Suprapubic skin (tissue), 4 donors: ENCODE results near the gene LARGE1. TPM values are rescaled to one million over a fixed set of nuclear protein-coding genes. Genes with fewer than 3 reads are reported as not detected.

Experiments used
- DNase-seq, 2 donors: peaks; one replicate each; pipeline ENCODE4 v3.0.0-alpha.2; 2019; ENCODE audit warnings: low spot score in 2 of 2
- H3K27ac ChIP-seq: fragments of 200-600 bp; sonication (generic); one replicate; pipeline ENCODE4 v1.5.1; 2019
- H3K27me3 ChIP-seq: fragments of 200-600 bp; sonication (generic); one replicate; pipeline ENCODE4 v1.5.1; 2019
- H3K36me3 ChIP-seq: fragments of 200-600 bp; sonication (generic); one replicate; pipeline ENCODE4 v1.5.1; 2019
- H3K4me1 ChIP-seq: fragments of 200-600 bp; sonication (generic); one replicate; pipeline ENCODE4 v1.5.1; 2019
- H3K4me3 ChIP-seq: fragments of 200-600 bp; sonication (generic); one replicate; pipeline ENCODE4 v1.5.1; 2019; ENCODE audit warnings: mild to moderate bottlenecking
- H3K9me3 ChIP-seq: fragments of 200-600 bp; sonication (generic); one replicate; pipeline ENCODE4 v1.5.1; 2019
- CTCF ChIP-seq, 2 donors: fragments of 200-600 bp in 1 of 2; fragments of 450-650 bp in 1 of 2; sonication (generic) in 1 of 2; IDR thresholded peaks; one replicate each; pipeline ENCODE4 v1.5.1; 2016 to 2019; ENCODE audit warnings: antibody characterized with exemption in 2 of 2, mild to moderate bottlenecking in 1 of 2, moderate library complexity in 1 of 2
- EP300 ChIP-seq: sonication (generic); formaldehyde crosslinking; IDR thresholded peaks from one replicate; pipeline ENCODE4 v1.6.1; 2017; ENCODE audit warnings: antibody characterized with exemption
- POLR2A ChIP-seq, 2 donors: fragments of 450-650 bp; IDR thresholded peaks; one replicate each; pipeline ENCODE4 v1.6.1; 2017; ENCODE audit warnings: antibody characterized with exemption in 2 of 2, mild to moderate bottlenecking in 2 of 2, moderate library complexity in 2 of 2
- POLR2AphosphoS5 ChIP-seq, 3 donors: sonication (generic); formaldehyde crosslinking; IDR thresholded peaks; one replicate each; pipeline ENCODE4 v1.6.1; 2017; ENCODE audit warnings: antibody characterized with exemption in 3 of 3
- WGBS: methylation state at CpG from one replicate; pipeline ENCODE4 v1.1.5; 2018; 5-methylcytosine and 5-hydroxymethylcytosine counted together
- total RNA-seq, 4 donors: library from RNA; depleted of rRNA; stranded (reverse); fragments of >200 nt; gene quantifications; one replicate each; pipeline ENCODE4 v1.1.0, GENCODE V29; 2016

The LARGE1 gene
- total RNA-seq, 4 donors from 2014 or later, result 12.1 to 41.6 (median 21.1) TPM

DNA sequence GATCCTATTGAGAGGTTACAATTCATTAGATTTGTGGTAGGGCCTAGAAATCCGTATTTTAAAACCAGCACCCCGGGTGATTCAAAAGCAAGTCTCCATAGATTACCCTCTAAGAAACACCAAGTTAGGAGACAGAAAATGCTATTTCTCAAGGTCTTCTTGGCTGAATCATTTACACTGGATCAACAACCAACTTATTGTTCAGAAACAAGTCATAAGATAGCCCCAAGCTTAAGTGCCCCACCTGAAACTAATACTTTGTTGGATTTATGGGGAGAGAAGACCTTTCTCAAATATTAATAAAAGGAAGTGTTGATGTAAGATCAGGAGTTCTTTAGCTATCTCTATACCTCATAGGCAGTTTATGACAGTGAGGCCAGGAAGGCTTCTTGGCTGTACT lies 345.2 kb downstream of the LARGE1 start:
- Histone ChIP-seq H3K9me3 (no peaks in the 10 kb centered on the region), H3K4me3 (no peak overlapping the region), H3K27me3 (no peaks in the 10 kb centered on the region), H3K36me3 (no peaks in the 10 kb centered on the region), H3K4me1 (peaks cover 3% of the 10 kb centered on the region), H3K27ac (no peak overlapping the region)
- TF ChIP-seq CTCF (IDR thresholded peaks at IDR 0.05) (no peak), EP300 (no peak), POLR2AphosphoS5 (IDR thresholded peaks at IDR 0.05) (no peak), POLR2A (IDR thresholded peaks at IDR 0.05) (no peak)
- 75% methylated on average over 2 of the region's 2 CpGs for WGBS
- no peak for DNase-seq

DNA sequence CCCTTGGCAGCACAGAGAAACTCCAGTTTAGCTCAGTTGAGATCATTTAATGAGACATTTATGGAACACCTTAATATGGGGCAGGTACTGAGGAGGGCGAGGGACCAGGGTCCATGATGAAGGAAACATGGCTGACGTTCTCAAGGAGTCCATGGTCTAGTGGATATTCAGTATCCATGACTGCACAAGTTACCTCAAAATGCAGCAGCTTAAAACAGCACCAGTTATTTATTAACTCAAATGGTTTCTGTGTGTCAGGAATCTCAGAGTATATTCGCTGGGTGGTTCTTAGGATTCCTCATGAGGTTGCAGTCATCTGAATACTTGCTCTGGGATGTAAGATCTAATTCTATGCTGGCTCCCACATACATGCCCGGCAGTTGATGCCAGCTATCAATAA lies 346.8 kb downstream of the LARGE1 start:
- H3K27ac ChIP-seq, result no peak overlapping the region
- 90% methylated on average over 4 of the region's 4 CpGs for WGBS

DNA sequence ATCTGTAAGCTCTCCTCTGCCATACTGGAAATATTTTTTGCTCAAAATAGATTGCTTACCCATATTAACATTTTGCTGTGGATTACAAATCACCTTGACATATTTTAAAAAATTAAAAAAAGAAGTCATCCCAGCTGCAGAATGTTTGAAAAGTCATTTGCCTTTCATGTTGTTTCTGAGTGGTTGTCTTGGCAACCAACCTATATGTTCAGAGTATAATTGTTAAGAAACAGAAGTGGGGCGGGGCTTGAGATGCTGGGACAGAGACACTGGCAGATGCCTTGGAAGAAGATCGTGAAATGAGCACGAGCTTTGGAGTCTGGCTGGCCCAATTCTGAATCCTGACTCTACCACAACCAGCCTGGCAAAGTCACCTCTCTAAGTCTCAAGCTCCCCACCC lies 348.2 kb downstream of the LARGE1 start:
- WGBS, result 55% methylated on average over 3 of the region's 3 CpGs
- no peaks in the 10 kb centered on the region for H3K36me3 ChIP-seq
- no peak overlapping the region for H3K4me3 ChIP-seq
- no peak for DNase-seq
- H3K27ac ChIP-seq, result no peak overlapping the region
- no peaks in the 10 kb centered on the region for H3K9me3 ChIP-seq
- H3K27me3 ChIP-seq, result no peaks in the 10 kb centered on the region
- no peaks in the 10 kb centered on the region for H3K4me1 ChIP-seq
- no peak for TF ChIP-seq EP300
- TF ChIP-seq CTCF (IDR thresholded peaks at IDR 0.05), result no peak
- TF ChIP-seq POLR2AphosphoS5 (IDR thresholded peaks at IDR 0.05), result no peak
- TF ChIP-seq POLR2A (IDR thresholded peaks at IDR 0.05), result no peak

More for the DNA sequence above, 346.8 kb downstream of the LARGE1 start:
- TF ChIP-seq POLR2A (IDR thresholded peaks at IDR 0.05) (no peak), POLR2AphosphoS5 (IDR thresholded peaks at IDR 0.05) (no peak), EP300 (no peak), CTCF (IDR thresholded peaks at IDR 0.05) (no peak)
- no peak overlapping the region for H3K4me3 ChIP-seq
- H3K9me3 ChIP-seq, result no peaks in the 10 kb centered on the region
- H3K27me3 ChIP-seq, result no peaks in the 10 kb centered on the region
- DNase-seq, result no peak
- no peaks in the 10 kb centered on the region for H3K4me1 ChIP-seq
- H3K36me3 ChIP-seq, result no peaks in the 10 kb centered on the region

DNA sequence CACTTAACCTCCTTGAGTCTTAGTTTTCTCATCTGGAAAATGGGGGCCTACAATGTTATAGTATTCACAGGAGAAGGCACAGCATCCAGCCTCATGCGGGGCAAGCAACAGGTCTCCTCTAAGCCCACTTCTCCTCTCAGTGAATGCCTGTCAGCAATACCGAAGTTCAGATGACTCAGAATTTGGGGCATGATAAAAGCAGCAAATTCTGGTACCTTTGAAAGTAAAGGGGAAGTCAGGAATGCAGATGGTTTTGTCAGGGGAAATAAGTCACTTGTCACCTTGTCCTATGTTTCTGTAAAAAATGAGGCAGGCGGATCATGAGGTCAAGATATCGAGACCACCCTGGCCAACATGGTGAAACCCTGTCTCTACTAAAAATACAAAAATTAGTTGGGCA lies 350.2 kb downstream of the LARGE1 start:
- Histone ChIP-seq H3K36me3 (no peaks in the 10 kb centered on the region), H3K4me3 (no peak overlapping the region), H3K27ac (no peak overlapping the region), H3K27me3 (no peaks in the 10 kb centered on the region), H3K4me1 (no peaks in the 10 kb centered on the region), H3K9me3 (no peaks in the 10 kb centered on the region)
- TF ChIP-seq CTCF (IDR thresholded peaks at IDR 0.05) (no peak), POLR2AphosphoS5 (IDR thresholded peaks at IDR 0.05) (no peak), POLR2A (IDR thresholded peaks at IDR 0.05) (no peak), EP300 (no peak)
- DNase-seq, result no peak
- WGBS, result 95% methylated on average over 4 of the region's 4 CpGs

DNA sequence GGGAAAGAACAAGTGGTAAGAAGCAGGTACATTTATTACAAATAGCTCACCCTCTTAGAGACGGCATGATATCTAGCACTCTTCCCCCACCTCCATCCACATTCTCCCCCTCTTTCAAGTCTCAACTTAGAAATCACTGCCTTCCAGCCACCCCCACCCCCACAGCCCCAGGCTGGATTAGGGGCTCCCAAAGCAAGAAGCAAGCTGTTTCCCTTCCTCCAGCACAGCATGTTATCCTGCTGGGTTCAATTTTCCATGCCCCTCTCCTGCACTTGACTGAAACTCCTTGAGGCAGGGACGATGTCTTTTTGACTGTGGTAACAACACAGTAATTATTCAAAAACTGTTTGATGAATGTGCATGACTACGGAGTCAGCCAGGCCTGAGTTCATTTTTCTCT lies 350.7 kb downstream of the LARGE1 start:
- H3K9me3 ChIP-seq, result no peaks in the 10 kb centered on the region
- no peak for DNase-seq
- TF ChIP-seq POLR2A (IDR thresholded peaks at IDR 0.05) (no peak), POLR2AphosphoS5 (IDR thresholded peaks at IDR 0.05) (no peak), EP300 (no peak), CTCF (IDR thresholded peaks at IDR 0.05) (no peak)
- H3K27me3 ChIP-seq, result no peaks in the 10 kb centered on the region
- no peaks in the 10 kb centered on the region for H3K36me3 ChIP-seq
- 50% methylated on average over 3 of the region's 3 CpGs for WGBS
- no peak overlapping the region for H3K27ac ChIP-seq
- H3K4me3 ChIP-seq, result no peak overlapping the region
- no peaks in the 10 kb centered on the region for H3K4me1 ChIP-seq
